ENCODE data around the gene CCDC40. TPM values are rescaled to one million over a fixed set of nuclear protein-coding genes. Genes with fewer than 3 reads are reported as not detected.

CCDC40 gene
- total and polyA plus RNA-seq, 4 experiments from 2014 or later = 0.28 to 1.3 TPM; not detected in 2

GRCh38 chr17:80113033-80113484 is 76.6 kb downstream of the CCDC40 start:
- CTCF ChIA-PET (ENCODE audit: partially characterized antibody) = no interaction called here
- H3K4me3 Mint-ChIP-seq = no peak overlapping the region
- Histone ChIP-seq H3K36me3 (ENCODE audit: insufficient read depth, low read length) (no peaks in the 10 kb centered on the region), H3K9me3 (ENCODE audit: control insufficient read depth in 1 of 2, low read length in 2 of 2) (no peaks in the 10 kb centered on the region), H3K4me3 (ENCODE audit: low read length in 2 of 2) (no peak overlapping the region), H3K4me1 (ENCODE audit: insufficient read depth, low read length) (no peaks in the 10 kb centered on the region), H3K27me3 (ENCODE audit: insufficient read depth, low read length) (no peaks in the 10 kb centered on the region), H3K27ac (ENCODE audit: low read depth, low read length) (no peak overlapping the region)
- no peaks in the 10 kb centered on the region for H3K4me1 Mint-ChIP-seq
- intact Hi-C loops (cut with micrococcal nuclease) = no loop called here
- no peak overlapping the region for H3K27ac Mint-ChIP-seq
- no peaks in the 10 kb centered on the region for H3K36me3 Mint-ChIP-seq
- no peaks in the 10 kb centered on the region for H3K27me3 Mint-ChIP-seq
- no peak for DNase-seq
- POLR2A ChIA-PET (ENCODE audit: partially characterized antibody) = interaction anchor here (1.1 kb wide), 1 partner anchor 11 kb away, joined by 4 read pairs; the partner anchor contains the start of gene GAA
- H3K9me3 Mint-ChIP-seq = peaks cover 0 to 6% (median 0%) of the 10 kb centered on the region in 8 donors

GRCh38 chr17:80114758-80115157 is 78.3 kb downstream of the CCDC40 start:
- Histone ChIP-seq H3K27me3 (ENCODE audit: insufficient read depth, low read length) (no peaks in the 10 kb centered on the region), H3K4me3 (ENCODE audit: low read length in 2 of 2) (no peak overlapping the region), H3K9me3 (ENCODE audit: control insufficient read depth in 1 of 2, low read length in 2 of 2) (no peaks in the 10 kb centered on the region), H3K4me1 (ENCODE audit: insufficient read depth, low read length) (no peaks in the 10 kb centered on the region), H3K36me3 (ENCODE audit: insufficient read depth, low read length) (no peaks in the 10 kb centered on the region), H3K27ac (ENCODE audit: low read depth, low read length) (no peak overlapping the region)
- Mint-ChIP-seq H3K27me3 (no peaks in the 10 kb centered on the region), H3K9me3 (peaks cover 0 to 6% (median 0%) of the 10 kb centered on the region in 8 donors), H3K36me3 (no peaks in the 10 kb centered on the region), H3K27ac (peak overlapping the region in 1 of 7 donors; percentile 2), H3K4me3 (no peak overlapping the region), H3K4me1 (no peaks in the 10 kb centered on the region)
- POLR2A ChIA-PET (ENCODE audit: partially characterized antibody) = interaction anchor here (2.2 kb wide), 1 partner anchor 13 kb away, joined by 8 read pairs; the partner anchor contains the start of gene GAA
- CTCF ChIA-PET (ENCODE audit: partially characterized antibody) = interaction anchor here (2.3 kb wide), 1 partner anchor 13 kb away, joined by 7 read pairs; the partner anchor contains the start of gene GAA
- intact Hi-C loops (cut with micrococcal nuclease) = no loop called here
- no peak for DNase-seq

- no peaks in the 10 kb centered on the region for H3K4me1 Mint-ChIP-seq
- Histone ChIP-seq H3K27me3 (ENCODE audit: insufficient read depth, low read length) (no peaks in the 10 kb centered on the region), H3K36me3 (ENCODE audit: insufficient read depth, low read length) (no peaks in the 10 kb centered on the region), H3K27ac (ENCODE audit: low read depth, low read length) (no peak overlapping the region), H3K4me3 (ENCODE audit: low read length in 2 of 2) (no peak overlapping the region), H3K4me1 (ENCODE audit: insufficient read depth, low read length) (no peaks in the 10 kb centered on the region), H3K9me3 (ENCODE audit: control insufficient read depth in 1 of 2, low read length in 2 of 2) (no peaks in the 10 kb centered on the region)
- H3K9me3 Mint-ChIP-seq = peaks cover 0 to 6% (median 0%) of the 10 kb centered on the region in 8 donors
- intact Hi-C loops (cut with micrococcal nuclease) = no loop called here
- no peaks in the 10 kb centered on the region for H3K36me3 Mint-ChIP-seq
- H3K27ac Mint-ChIP-seq = peak overlapping the region in 2 of 7 donors; percentile 2 to 82
- H3K4me3 Mint-ChIP-seq = no peak overlapping the region
- no peaks in the 10 kb centered on the region for H3K27me3 Mint-ChIP-seq
- ChIA-PET POLR2A (ENCODE audit: partially characterized antibody) (interaction anchor here (2.2 kb wide), 1 partner anchor 14 kb away, joined by 8 read pairs; the partner anchor contains the start of gene GAA), CTCF (ENCODE audit: partially characterized antibody) (interaction anchor here (2.3 kb wide), 1 partner anchor 13 kb away, joined by 7 read pairs; the partner anchor contains the start of gene GAA)
- no peak for DNase-seq
Observed at GRCh38 chr17:80115159-80115558, 78.7 kb downstream of the CCDC40 start.

- Histone ChIP-seq H3K4me3 (ENCODE audit: low read length in 2 of 2) (no peak overlapping the region), H3K27ac (ENCODE audit: low read depth, low read length) (no peak overlapping the region), H3K27me3 (ENCODE audit: insufficient read depth, low read length) (no peaks in the 10 kb centered on the region), H3K4me1 (ENCODE audit: insufficient read depth, low read length) (no peaks in the 10 kb centered on the region), H3K36me3 (ENCODE audit: insufficient read depth, low read length) (no peaks in the 10 kb centered on the region), H3K9me3 (ENCODE audit: control insufficient read depth in 1 of 2, low read length in 2 of 2) (no peaks in the 10 kb centered on the region)
- DNase-seq = no peak
- POLR2A ChIA-PET (ENCODE audit: partially characterized antibody) = no interaction called here
- H3K27me3 Mint-ChIP-seq = no peaks in the 10 kb centered on the region
- H3K4me1 Mint-ChIP-seq = no peaks in the 10 kb centered on the region
- H3K9me3 Mint-ChIP-seq = peaks cover 0 to 6% (median 0%) of the 10 kb centered on the region in 8 donors
- H3K4me3 Mint-ChIP-seq = no peak overlapping the region
- intact Hi-C loops (cut with micrococcal nuclease) = no loop called here
- H3K36me3 Mint-ChIP-seq = no peaks in the 10 kb centered on the region
- H3K27ac Mint-ChIP-seq = no peak overlapping the region
- CTCF ChIA-PET (ENCODE audit: partially characterized antibody) = no interaction called here
Observed at GRCh38 chr17:80116276-80116920, 80.0 kb downstream of the CCDC40 start.

- Histone ChIP-seq H3K36me3 (ENCODE audit: insufficient read depth, low read length) (no peaks in the 10 kb centered on the region), H3K4me3 (ENCODE audit: low read length in 2 of 2) (no peak overlapping the region), H3K27me3 (ENCODE audit: insufficient read depth, low read length) (no peaks in the 10 kb centered on the region), H3K4me1 (ENCODE audit: insufficient read depth, low read length) (no peaks in the 10 kb centered on the region), H3K9me3 (ENCODE audit: control insufficient read depth in 1 of 2, low read length in 2 of 2) (no peaks in the 10 kb centered on the region), H3K27ac (ENCODE audit: low read depth, low read length) (no peak overlapping the region)
- CTCF ChIA-PET (ENCODE audit: partially characterized antibody) = no interaction called here
- Mint-ChIP-seq H3K36me3 (no peaks in the 10 kb centered on the region), H3K27ac (no peak overlapping the region), H3K9me3 (peaks cover 0 to 6% (median 0%) of the 10 kb centered on the region in 8 donors), H3K4me3 (no peak overlapping the region), H3K27me3 (no peaks in the 10 kb centered on the region), H3K4me1 (no peaks in the 10 kb centered on the region)
- no peak for DNase-seq
- intact Hi-C loops (cut with micrococcal nuclease) = no loop called here
- POLR2A ChIA-PET (ENCODE audit: partially characterized antibody) = no interaction called here
Observed at GRCh38 chr17:80116921-80117380, 80.5 kb downstream of the CCDC40 start.

- POLR2A ChIA-PET (ENCODE audit: partially characterized antibody) = no interaction called here
- intact Hi-C loops (cut with micrococcal nuclease) = no loop called here
Observed at GRCh38 chr17:80117491-80118401, 81.3 kb downstream of the CCDC40 start.

More at GRCh38 chr17:80117491-80118401, 81.3 kb downstream of the CCDC40 start:
- Mint-ChIP-seq H3K4me1 (no peaks in the 10 kb centered on the region), H3K27ac (no peak overlapping the region), H3K27me3 (no peaks in the 10 kb centered on the region), H3K4me3 (no peak overlapping the region), H3K9me3 (peaks cover 0 to 6% (median 0%) of the 10 kb centered on the region in 8 donors), H3K36me3 (no peaks in the 10 kb centered on the region)
- CTCF ChIA-PET (ENCODE audit: partially characterized antibody) = no interaction called here
- H3K36me3 ChIP-seq (ENCODE audit: insufficient read depth, low read length) = no peaks in the 10 kb centered on the region
- no peak overlapping the region for H3K4me3 ChIP-seq (ENCODE audit: low read length in 2 of 2)
- no peak overlapping the region for H3K27ac ChIP-seq (ENCODE audit: low read depth, low read length)
- no peaks in the 10 kb centered on the region for H3K9me3 ChIP-seq (ENCODE audit: control insufficient read depth in 1 of 2, low read length in 2 of 2)
- H3K27me3 ChIP-seq (ENCODE audit: insufficient read depth, low read length) = no peaks in the 10 kb centered on the region
- no peak for DNase-seq
- H3K4me1 ChIP-seq (ENCODE audit: insufficient read depth, low read length) = no peaks in the 10 kb centered on the region

All from CD4-positive, alpha-beta memory T cell (primary cell).